ENCODE data around the gene BNIPL. TPM values are rescaled to one million over a fixed set of nuclear protein-coding genes. Genes with fewer than 3 reads are reported as not detected.

The BNIPL gene
- total and polyA plus RNA-seq, 2 of the 4 experiments (the other 2 are of a cell fraction), result under 0.01 to 0.38 TPM

GRCh38 chr1:151051356-151052009 lies 15.1 kb downstream of the BNIPL start:
- ChIA-PET POLR2A (ENCODE audit: unreplicated experiment) (interaction anchor here (1.2 kb wide), 1 partner anchor 11 kb away, joined by 3 read pairs; no protein-coding TSS in a partner anchor), CTCF (interaction anchor here (1.0 kb wide), 1 partner anchor 8 kb away, joined by 3 read pairs; the partner anchor contains the start of gene CDC42SE1)
- in situ Hi-C loops (cut with MboI; ENCODE audit: low sequenced_read_pairs) (no loop called here), dilution Hi-C loops (cut with HindIII; ENCODE audit: low sequenced_read_pairs, unreplicated experiment) (no loop called here), intact Hi-C loops (cut with micrococcal nuclease) (no loop called here)
- Histone ChIP-seq H3K56ac (ENCODE audit: extremely low read depth, insufficient read depth, low read length) (no peak overlapping the region), H2AK5ac (ENCODE audit: low read depth, low read length) (no peak overlapping the region), H3K4ac (ENCODE audit: low read depth, low read length) (no peak overlapping the region), H2BK15ac (ENCODE audit: low read depth, low read length) (no peak overlapping the region), H3K27ac (ENCODE audit: insufficient read depth, low read length) (no peak overlapping the region), H2BK120ac (ENCODE audit: low read depth, low read length) (no peak overlapping the region), H3K18ac (ENCODE audit: low read depth, low read length) (no peak overlapping the region), H3K23ac (ENCODE audit: low read depth, low read length) (no peak overlapping the region), H3K14ac (replicated peaks; ENCODE audit: low read depth, low read length) (no peak overlapping the region), H2BK5ac (ENCODE audit: low read depth, low read length, poor library complexity, severe bottlenecking) (no peak overlapping the region), H2AK9ac (replicated peaks; ENCODE audit: low read depth, low read length, poor library complexity) (no peak overlapping the region), H3K4me2 (ENCODE audit: low read depth, low read length) (no peak overlapping the region), H3K9me3 (ENCODE audit: control insufficient read depth, insufficient read depth, low read length) (no peaks in the 10 kb centered on the region), H4K5ac (ENCODE audit: low read depth, low read length) (no peak overlapping the region), H3K9ac (ENCODE audit: low read depth, low read length) (no peak overlapping the region), H2BK20ac (ENCODE audit: low read depth, low read length) (no peak overlapping the region), H3K4me1 (ENCODE audit: control insufficient read depth, insufficient read depth, low read length) (peaks cover 9% of the 10 kb centered on the region), H4K8ac (ENCODE audit: low read depth in 2 of 2, low read length in 2 of 2) (no peak overlapping the region), H3K9me1 (ENCODE audit: insufficient read depth, low read length) (peaks cover 18% of the 10 kb centered on the region), H3K79me1 (ENCODE audit: low read depth in 1 of 2, low read length in 2 of 2) (peaks cover 29 to 76% of the 10 kb centered on the region in 2 experiments), H2AFZ (replicated peaks; ENCODE audit: low read length, poor library complexity) (no peak overlapping the region), H4K20me1 (ENCODE audit: insufficient read depth, low read length) (peaks cover 30% of the 10 kb centered on the region), H3K4me3 (ENCODE audit: insufficient read depth, low read depth, low read length) (no peak overlapping the region), H3K27me3 (ENCODE audit: control insufficient read depth, insufficient read depth, low read length) (no peaks in the 10 kb centered on the region), H4K91ac (ENCODE audit: insufficient read depth, low read depth, low read length) (no peak overlapping the region), H3K36me3 (ENCODE audit: control insufficient read depth, insufficient read depth, low read length) (peaks cover 46% of the 10 kb centered on the region)
- no TSS peak for BruUV-seq (replicated peaks)
- ATAC-seq (ENCODE audit: low read depth), result no peak
- no peak for TF ChIP-seq CTCF (conservative IDR thresholded peaks at IDR 0.05; ENCODE audit: low read depth, low read length)
- TF ChIP-seq CEBPB (IDR thresholded peaks at IDR 0.05; ENCODE audit: low read depth, low read length), result no peak
- no peak for TF ChIP-seq MXI1 (IDR thresholded peaks at IDR 0.05; ENCODE audit: borderline replicate concordance, low read depth, low read length)
- TF ChIP-seq CHD1 (IDR thresholded peaks at IDR 0.05; ENCODE audit: low read depth, low read length), result no peak
- 100% methylated on average over 1 of the region's 2 CpGs; no CpG with 5 or more reads in 1 of the 2 experiments for WGBS, 2 experiments (ENCODE audit: extremely low coverage in 2 of 2, insufficient read length in 1 of 2)
- DNase-seq, result no peak
